Calu3 (cell line): ENCODE measurements around the gene EXOC6B. TPM values are rescaled to one million over a fixed set of nuclear protein-coding genes. Genes with fewer than 3 reads are reported as not detected.

Experiments used
- BruUV-seq: library from RNA; stranded (reverse); fragments of 400-500 nt; replicated peaks from 2 replicates; lab custom pipeline; 2021; lab: Mats Ljungman, UMichigan
- CTCF ChIA-PET: fragments of 300-600 bp; sonication (Branson Sonifier 250); formaldehyde crosslinking; loops from one replicate; lab custom pipeline; 2022; ENCODE audit warnings: antibody characterized with exemption; lab: Charles Lee
- DNase-seq: peaks from one replicate; pipeline ENCODE4 v3.0.0; 2022
- H3K27ac Mint-ChIP-seq: one replicate; pipeline ENCODE4 v1.8.0; 2022; ENCODE audit warnings: mixed read lengths; ENCODE audit not compliant: unreplicated experiment
- H3K27me3 Mint-ChIP-seq: one replicate; pipeline ENCODE4 v1.8.0; 2022; ENCODE audit warnings: mixed read lengths; ENCODE audit not compliant: unreplicated experiment
- H3K36me3 Mint-ChIP-seq: one replicate; pipeline ENCODE4 v1.8.0; 2022; ENCODE audit warnings: mild to moderate bottlenecking, moderate library complexity, mixed read lengths; ENCODE audit not compliant: insufficient read depth, unreplicated experiment
- H3K4me1 Mint-ChIP-seq: one replicate; pipeline ENCODE4 v1.8.0; 2022; ENCODE audit warnings: mild to moderate bottlenecking, low read depth, mixed read lengths; ENCODE audit not compliant: unreplicated experiment
- H3K4me3 Mint-ChIP-seq: one replicate; pipeline ENCODE4 v1.8.0; 2022; ENCODE audit warnings: mild to moderate bottlenecking, low read depth, moderate library complexity, mixed read lengths; ENCODE audit not compliant: unreplicated experiment
- H3K9me3 Mint-ChIP-seq: one replicate; pipeline ENCODE4 v1.8.0; 2022; ENCODE audit warnings: low read depth, mixed read lengths; ENCODE audit not compliant: unreplicated experiment
- CTCF ChIP-seq: fragments of 200-600 bp; IDR thresholded peaks from one replicate; pipeline ENCODE4 v1.8.0; 2022; ENCODE audit warnings: antibody characterized with exemption; ENCODE audit not compliant: unreplicated experiment
- intact Hi-C: fragments of 100-400 bp; cut with micrococcal nuclease; formaldehyde crosslinking; loops from one replicate; pipeline ENCODE4 v1.10.0; 2022; ENCODE audit not compliant: unreplicated experiment
- total RNA-seq: library from RNA; stranded (reverse); gene quantifications from 2 replicates; pipeline ENCODE4 v1.2.3, GENCODE V29; 2022

EXOC6B gene
- total RNA-seq, 1 experiment from 2014 or later = 26.6 TPM

DNA sequence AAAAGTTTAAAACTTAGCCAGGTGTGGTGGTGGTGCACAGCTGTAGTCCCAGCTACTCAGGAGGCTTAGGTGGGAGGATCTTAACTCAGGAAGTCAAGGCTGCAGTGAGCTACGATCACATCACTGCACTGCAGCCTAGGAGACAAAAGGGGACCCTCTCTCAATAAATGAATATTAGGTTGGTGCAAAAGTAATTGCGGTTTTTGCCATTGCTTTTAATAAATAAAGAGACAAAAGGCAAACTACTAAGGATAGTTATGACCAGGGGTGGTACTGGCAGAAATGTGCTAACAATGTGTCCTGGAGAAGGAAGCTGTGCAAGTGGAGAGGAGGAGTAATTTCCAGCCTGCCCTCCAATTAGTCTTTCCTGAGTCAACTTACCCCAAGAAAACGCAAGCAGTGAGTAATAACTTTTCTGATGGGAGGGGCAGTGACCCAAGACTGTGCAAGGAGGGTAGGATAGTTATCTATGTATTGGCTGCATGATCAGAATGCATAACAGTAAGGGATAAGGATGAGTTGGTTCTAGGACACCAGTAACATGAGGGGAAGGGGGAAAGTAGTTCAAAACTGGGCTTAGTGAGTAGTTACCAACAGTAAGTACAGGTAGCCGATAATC lies 1.5 kb downstream of the EXOC6B start:
- Mint-ChIP-seq H3K4me1 (peaks cover 50% of the 10 kb centered on the region), H3K27ac (peak overlapping the region; percentile 62), H3K27me3 (no peaks in the 10 kb centered on the region), H3K9me3 (no peaks in the 10 kb centered on the region), H3K4me3 (peak overlapping the region; percentile 84), H3K36me3 (peaks cover 19% of the 10 kb centered on the region)
- TF ChIP-seq CTCF = no peak
- DNase-seq = no peak
- CTCF ChIA-PET = interaction anchor here (1.5 kb wide), 1 partner anchor 9 kb away, joined by 4 read pairs; no protein-coding TSS in a partner anchor
- intact Hi-C loops = loop anchor here (5.0 kb wide), 1 partner anchor 33 kb away; no protein-coding TSS in a partner anchor
- TSS peak; percentile 16 for BruUV-seq

GRCh38 chr2:72822794-72823193 lies 3.0 kb downstream of the EXOC6B start:
- CTCF ChIA-PET = interaction anchor here (0.5 kb wide), 1 partner anchor 31 kb away, joined by 3 read pairs; no protein-coding TSS in a partner anchor
- peaks cover 21% of the 10 kb centered on the region for H3K36me3 Mint-ChIP-seq
- H3K4me3 Mint-ChIP-seq = no peak overlapping the region
- no peaks in the 10 kb centered on the region for H3K27me3 Mint-ChIP-seq
- DNase-seq = no peak
- no peaks in the 10 kb centered on the region for H3K9me3 Mint-ChIP-seq
- intact Hi-C loops = loop anchor here (5.0 kb wide), 1 partner anchor 35 kb away; no protein-coding TSS in a partner anchor
- H3K4me1 Mint-ChIP-seq = peaks cover 50% of the 10 kb centered on the region
- H3K27ac Mint-ChIP-seq = no peak overlapping the region
- BruUV-seq = no TSS peak
- TF ChIP-seq CTCF = no peak

GRCh38 chr2:72821983-72822382 lies 3.9 kb downstream of the EXOC6B start:
- CTCF ChIA-PET = no interaction called here

GRCh38 chr2:72821118-72821517 lies 4.7 kb downstream of the EXOC6B start:
- Mint-ChIP-seq H3K36me3 (peaks cover 23% of the 10 kb centered on the region), H3K27ac (no peak overlapping the region), H3K4me3 (no peak overlapping the region), H3K9me3 (no peaks in the 10 kb centered on the region), H3K27me3 (no peaks in the 10 kb centered on the region), H3K4me1 (peaks cover 40% of the 10 kb centered on the region)
- CTCF ChIA-PET = no interaction called here
- no peak for DNase-seq
- intact Hi-C loops = loop anchor here (5.0 kb wide), 1 partner anchor 36 kb away; no protein-coding TSS in a partner anchor
- BruUV-seq = no TSS peak
- no peak for TF ChIP-seq CTCF

More at GRCh38 chr2:72821983-72822382, 3.9 kb downstream of the EXOC6B start:
- H3K4me3 Mint-ChIP-seq = no peak overlapping the region
- intact Hi-C loops = loop anchor here (5.0 kb wide), 1 partner anchor 35 kb away; no protein-coding TSS in a partner anchor
- H3K4me1 Mint-ChIP-seq = peaks cover 48% of the 10 kb centered on the region
- peaks cover 23% of the 10 kb centered on the region for H3K36me3 Mint-ChIP-seq
- H3K27ac Mint-ChIP-seq = no peak overlapping the region
- BruUV-seq = no TSS peak
- no peaks in the 10 kb centered on the region for H3K9me3 Mint-ChIP-seq
- H3K27me3 Mint-ChIP-seq = no peaks in the 10 kb centered on the region
- TF ChIP-seq CTCF = no peak
- DNase-seq = no peak
